ENCODE results near the gene FIGNL2.

The FIGNL2 gene

GRCh38 chr12:51820526-51821439, 27.7 kb downstream of the FIGNL2 start:
- Mint-ChIP-seq H3K27ac (no peak overlapping the region), H3K4me3 (peak overlapping the region in 1 of 3 experiments; percentile 70), H3K4me1 (peaks cover 22% of the 10 kb centered on the region), H3K9me3 (no peaks in the 10 kb centered on the region), H3K27me3 (ENCODE audit: low read depth) (peaks cover 18% of the 10 kb centered on the region), H3K36me3 (ENCODE audit: low read depth) (peaks cover 16% of the 10 kb centered on the region)
- TF ChIP-seq CTCF (IDR thresholded peaks at IDR 0.05; ENCODE audit: unreplicated experiment in 3 of 3), result peak; percentile 42 to 54 (median 45)

GRCh38 chr12:51819736-51820525, 28.6 kb downstream of the FIGNL2 start:
- Mint-ChIP-seq H3K4me3 (peak overlapping the region; percentile 40 to 75 (median 70)), H3K27me3 (ENCODE audit: low read depth) (peaks cover 26% of the 10 kb centered on the region), H3K36me3 (ENCODE audit: low read depth) (peaks cover 15% of the 10 kb centered on the region), H3K9me3 (no peaks in the 10 kb centered on the region), H3K4me1 (peaks cover 27% of the 10 kb centered on the region), H3K27ac (peak overlapping the region; percentile 55 to 91 (median 81))
- TF ChIP-seq CTCF (IDR thresholded peaks at IDR 0.05; ENCODE audit: unreplicated experiment in 3 of 3), result no peak

DNA sequence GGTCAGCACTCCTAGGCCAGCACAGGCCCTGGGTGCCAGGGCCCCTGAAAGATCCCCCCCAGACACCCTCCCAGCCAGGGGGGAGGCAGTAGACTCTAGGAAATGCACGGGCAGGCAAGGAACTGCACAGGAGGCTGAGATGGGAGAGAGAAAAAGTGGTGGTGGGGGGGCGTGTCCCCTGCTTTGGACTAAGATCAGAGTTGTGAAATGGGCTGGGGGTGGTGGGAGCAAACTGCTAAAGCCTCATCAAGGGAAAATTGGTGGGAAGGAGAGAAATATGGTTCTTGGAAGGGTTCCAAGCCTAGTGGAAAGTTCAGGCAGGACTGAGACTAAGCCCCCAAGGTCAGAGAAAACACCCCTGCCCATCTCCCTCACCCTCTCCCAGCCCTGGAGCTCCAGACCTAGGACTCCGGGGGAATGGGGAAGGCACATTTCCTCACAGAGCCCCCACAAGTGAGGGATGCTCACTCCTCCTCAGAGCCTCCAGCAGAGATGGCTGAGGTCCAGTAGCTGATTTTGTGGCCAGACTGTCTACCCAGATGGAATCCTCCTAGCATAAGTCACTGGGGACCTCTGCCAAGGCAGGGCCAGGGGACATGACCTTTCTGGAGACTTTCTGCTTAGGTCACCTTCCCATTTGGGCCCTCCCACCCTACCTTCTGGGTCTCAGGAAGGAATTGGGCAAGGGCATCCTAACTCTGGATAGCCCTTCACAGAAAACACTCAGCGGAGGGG, 29.8 kb downstream of the FIGNL2 start:
- Mint-ChIP-seq H3K4me3 (peak overlapping the region in 2 of 3 experiments; percentile 38 to 57), H3K36me3 (ENCODE audit: low read depth) (peaks cover 14% of the 10 kb centered on the region), H3K4me1 (peaks cover 27% of the 10 kb centered on the region), H3K27ac (peak overlapping the region; percentile 48 to 83 (median 69)), H3K27me3 (ENCODE audit: low read depth) (peaks cover 28% of the 10 kb centered on the region), H3K9me3 (no peaks in the 10 kb centered on the region)
- no peak for TF ChIP-seq CTCF (IDR thresholded peaks at IDR 0.05; ENCODE audit: unreplicated experiment in 3 of 3)

DNA sequence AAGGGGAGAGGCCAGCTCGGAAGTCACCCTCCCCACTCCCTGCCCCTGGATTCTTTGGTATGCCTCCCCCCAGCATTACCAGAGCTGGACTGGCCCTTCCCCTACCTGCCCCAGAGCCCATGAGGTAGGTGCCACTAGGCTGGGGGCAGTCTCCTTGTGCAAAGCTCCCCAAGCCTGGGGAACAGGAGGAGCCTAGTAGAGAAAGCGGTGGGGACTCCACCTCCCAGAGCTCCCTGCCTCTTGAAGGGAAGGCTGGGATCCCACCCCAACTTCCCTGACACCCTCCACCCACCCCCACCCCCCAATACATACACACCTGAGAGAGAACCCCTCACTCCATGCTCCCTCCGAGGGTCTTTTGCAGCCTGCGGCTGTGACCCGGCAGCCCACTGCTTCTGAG, 30.4 kb downstream of the FIGNL2 start:
- Mint-ChIP-seq H3K27me3 (ENCODE audit: low read depth) (peaks cover 32% of the 10 kb centered on the region), H3K27ac (peak overlapping the region; percentile 43 to 50 (median 48)), H3K36me3 (ENCODE audit: low read depth) (peaks cover 10% of the 10 kb centered on the region), H3K4me3 (peak overlapping the region in 1 of 3 experiments; percentile 55), H3K4me1 (peaks cover 27% of the 10 kb centered on the region), H3K9me3 (no peaks in the 10 kb centered on the region)
- no peak for TF ChIP-seq CTCF (IDR thresholded peaks at IDR 0.05; ENCODE audit: unreplicated experiment in 3 of 3)

DNA sequence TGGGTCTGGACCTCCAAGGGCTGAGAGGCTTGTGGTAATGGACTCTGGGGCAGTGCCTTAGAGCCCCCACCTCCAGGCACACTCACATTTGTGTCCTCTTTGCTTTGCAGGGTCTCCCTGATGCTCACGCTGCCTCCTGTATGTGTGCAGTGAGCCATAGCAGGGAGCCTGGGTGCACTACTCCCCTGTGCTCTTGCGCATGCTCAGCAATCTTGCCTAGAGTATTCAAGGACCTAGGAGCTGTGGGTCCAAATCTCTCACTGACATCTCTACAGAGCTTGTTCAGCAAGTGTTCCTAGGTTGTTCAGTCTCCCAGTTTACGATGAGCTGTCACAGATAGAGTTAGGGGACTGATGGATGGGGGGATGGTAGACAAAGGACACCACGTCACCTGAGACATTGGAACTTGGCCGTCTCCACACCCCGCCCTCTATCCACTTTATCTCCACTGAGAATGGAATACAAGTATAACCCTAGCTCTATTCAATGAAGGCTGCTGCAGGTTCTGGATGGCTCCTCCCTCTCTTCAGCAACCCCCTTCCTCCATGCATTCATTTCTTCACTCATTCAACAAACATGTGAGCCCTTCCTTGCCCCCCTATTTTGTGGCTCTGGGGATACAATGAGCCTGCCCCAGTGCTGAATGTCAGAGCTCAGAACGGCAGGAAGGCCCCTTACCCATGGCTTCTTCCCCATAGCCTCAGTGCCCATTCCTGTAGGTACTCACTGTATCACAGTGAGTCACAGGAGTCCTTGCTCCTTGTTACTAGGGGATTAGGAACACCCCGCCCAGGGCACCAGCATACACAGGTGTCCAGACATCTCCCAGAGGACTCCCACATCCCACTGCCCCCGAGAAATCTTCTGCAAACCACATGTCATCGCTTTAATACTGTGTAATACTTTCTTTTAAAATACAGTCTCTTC, 31.2 kb downstream of the FIGNL2 start:
- no peak for TF ChIP-seq CTCF (IDR thresholded peaks at IDR 0.05; ENCODE audit: unreplicated experiment in 3 of 3)
- Mint-ChIP-seq H3K4me3 (peak overlapping the region; percentile 34 to 55 (median 45)), H3K27ac (peak overlapping the region; percentile 17 to 50 (median 43)), H3K4me1 (peaks cover 27% of the 10 kb centered on the region), H3K27me3 (ENCODE audit: low read depth) (peaks cover 37% of the 10 kb centered on the region), H3K36me3 (ENCODE audit: low read depth) (peaks cover 3% of the 10 kb centered on the region), H3K9me3 (no peaks in the 10 kb centered on the region)
